GM19238 (cell line): ENCODE results near the gene TMEM190.
"Not testable (repeated sequence)": the region's sequence is repeated elsewhere in the genome, so short reads cannot be mapped to it uniquely, and the experiment has no call there.

ENCODE experiments used
- DNase-seq: peaks from one replicate; pipeline ENCODE4 v3.0.0; 2011; ENCODE audit warnings: low spot score; ENCODE audit not compliant: insufficient read length

The TMEM190 gene

DNA sequence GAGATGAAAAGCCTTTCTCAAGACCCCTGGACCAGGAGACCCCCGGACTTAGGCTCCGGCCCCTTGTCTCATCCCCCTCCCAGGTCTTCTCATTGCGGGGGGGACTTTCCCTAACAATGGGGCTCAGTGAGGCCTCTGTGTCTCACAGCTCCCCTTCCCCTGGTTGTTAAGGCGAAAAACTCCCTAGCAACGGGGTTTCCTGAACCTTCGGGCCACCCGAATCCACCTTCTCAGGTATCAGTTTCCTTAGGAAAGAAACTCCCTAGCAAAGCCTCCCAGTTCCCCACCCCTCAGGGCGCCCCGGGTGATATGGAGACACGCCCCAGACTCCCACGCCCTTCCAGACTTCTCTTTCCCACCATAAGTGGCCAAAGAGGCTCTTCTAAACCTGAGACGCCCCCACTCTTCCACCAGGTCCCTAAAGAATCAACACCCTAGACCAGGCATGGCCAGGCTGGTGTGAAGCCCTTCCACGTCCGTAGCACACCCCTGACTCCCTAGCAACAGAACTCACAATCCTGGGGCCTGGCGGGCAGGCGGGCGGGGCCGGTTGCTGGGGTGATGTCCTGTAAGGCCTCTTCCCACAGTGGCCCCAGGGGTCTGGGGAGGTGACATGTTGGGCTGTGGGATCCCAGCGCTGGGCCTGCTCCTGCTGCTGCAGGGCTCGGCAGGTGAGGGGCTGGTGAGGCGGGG is at the start of gene TMEM190:
TSS of gene TMEM190 (plus strand) at position 586 of the 693 bp plus-strand sequence. CDS start at position 614, 28 bp downstream.
- DNase-seq: no peak

DNA sequence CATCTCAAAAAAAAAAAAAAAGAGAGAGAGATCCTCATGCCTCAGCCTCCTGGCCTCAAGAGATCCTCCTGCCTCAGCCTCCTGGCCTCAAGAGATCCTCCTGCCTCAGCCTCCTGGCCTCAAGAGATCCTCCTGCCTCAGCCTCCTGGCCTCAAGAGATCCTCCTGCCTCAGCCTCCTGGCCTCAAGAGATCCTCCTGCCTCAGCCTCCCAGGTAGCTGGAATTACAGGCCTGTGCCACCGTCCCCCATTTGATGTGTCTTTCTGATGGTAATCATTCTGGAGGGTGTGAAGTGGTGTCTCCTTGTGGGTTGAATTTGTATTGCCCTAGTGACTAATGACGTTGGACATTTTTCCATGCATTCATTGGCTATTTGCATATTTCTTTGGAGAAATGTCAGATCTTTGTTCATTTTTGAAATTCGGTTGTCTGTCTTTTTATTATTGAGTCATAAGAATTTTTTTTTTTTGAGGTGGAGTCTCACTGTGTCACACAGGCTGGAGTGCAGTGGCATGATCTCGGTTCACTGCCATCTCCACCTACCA is 47.8 kb upstream of the TMEM190 start:
- DNase-seq: not testable (repeated sequence)

DNA sequence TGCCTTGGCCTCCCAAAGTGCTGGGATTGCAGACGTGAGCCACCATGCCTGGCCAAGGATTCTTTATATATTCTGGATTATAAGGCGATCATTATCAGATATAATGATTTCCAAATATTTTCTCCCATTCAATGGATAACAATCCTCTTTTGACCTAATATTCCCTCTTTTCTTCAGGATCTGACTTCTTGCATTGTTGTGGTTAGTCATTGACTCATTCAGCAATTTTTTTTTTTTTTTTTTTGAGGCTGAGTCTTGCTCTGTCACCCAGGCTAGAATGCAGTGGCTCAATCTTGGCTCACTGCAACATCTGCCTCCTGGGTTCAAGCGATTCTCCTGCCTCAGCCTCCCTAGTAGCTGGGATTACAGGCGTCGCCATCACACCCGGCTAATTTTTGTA is 46.8 kb upstream of the TMEM190 start:
- not testable (repeated sequence) for DNase-seq

DNA sequence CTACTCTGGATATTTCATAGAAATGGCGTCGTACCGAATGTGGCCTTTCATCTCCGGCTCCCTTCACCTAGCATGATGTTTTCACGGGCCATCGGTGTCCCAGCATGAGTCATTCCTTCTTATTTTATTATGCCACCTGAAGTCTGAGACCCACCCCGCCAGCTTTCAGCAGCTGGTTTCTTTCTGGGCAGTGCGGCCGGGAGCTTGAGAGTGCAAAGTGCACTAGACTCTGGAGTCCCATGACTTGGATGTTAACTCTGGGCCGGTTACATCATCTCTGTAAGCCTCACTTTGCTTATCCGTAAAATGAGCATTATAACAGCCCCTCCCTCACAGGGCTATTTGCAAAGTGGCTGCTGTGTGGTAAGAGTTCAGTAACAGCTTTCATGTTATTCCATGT is 42.8 kb upstream of the TMEM190 start:
- no peak for DNase-seq

DNA sequence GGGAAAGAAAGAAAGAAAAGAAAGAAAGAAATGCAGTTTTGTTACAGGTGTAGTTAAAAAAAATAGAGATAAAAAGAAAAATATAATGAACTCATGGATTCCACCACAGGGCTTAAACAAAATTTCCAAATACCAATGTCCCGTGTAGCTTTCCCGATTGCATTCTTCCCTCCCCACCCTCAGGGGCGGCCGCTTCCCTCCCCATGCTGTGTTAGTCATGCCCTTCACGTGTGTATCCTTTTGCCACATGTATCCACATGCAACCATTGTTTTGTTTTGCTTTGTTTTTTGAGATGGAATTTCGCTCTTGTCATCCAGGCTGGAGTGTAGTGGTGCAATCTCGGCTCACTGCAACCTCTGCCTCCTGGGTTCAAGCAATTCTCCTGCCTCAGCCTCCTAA is 40.5 kb upstream of the TMEM190 start:
- DNase-seq: no peak

DNA sequence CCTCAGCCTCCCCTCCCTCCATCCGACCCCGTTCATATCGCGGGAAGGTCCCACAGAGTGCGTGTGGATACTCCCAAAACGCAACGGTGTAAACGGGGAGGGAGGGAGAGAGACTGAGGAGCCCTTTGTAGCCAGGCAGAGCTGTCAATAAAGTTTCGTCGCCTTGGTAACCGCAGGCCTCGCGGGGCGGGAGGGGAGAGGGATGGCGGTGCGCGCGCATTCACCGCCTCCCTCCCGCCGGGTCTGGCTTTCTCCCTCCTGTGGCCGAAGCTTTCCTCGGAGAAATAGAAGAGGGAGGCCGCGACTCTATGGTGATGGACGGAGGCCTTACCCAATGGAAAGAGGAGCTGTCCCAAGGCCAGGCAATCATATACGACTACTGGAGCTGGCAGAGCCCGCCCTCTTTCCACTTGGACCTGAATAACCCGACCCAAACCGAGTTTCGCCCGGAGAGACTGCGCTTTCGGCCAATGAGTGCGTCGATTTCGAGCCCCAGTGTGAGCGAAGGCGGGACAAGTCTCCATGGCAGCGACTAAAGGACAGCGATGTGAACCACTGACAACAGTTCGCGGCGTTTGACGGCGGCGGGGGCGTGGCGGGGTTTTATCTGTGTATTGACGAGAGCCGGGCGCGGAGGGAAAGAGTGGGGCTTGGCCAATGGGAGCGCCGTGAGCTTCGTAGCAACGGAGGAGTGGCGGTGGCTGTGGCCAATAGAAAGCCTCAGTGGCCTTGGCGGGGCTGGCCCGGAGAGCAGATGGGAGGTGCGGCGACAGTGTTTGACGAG is 37.3 kb upstream of the TMEM190 start, which contains the start of gene KMT5C:
TSS of gene KMT5C (plus strand) at position 772 of the 784 bp plus-strand sequence. CDS start 2,061 bp downstream, outside the sequence.
- DNase-seq: peak; percentile 99

DNA sequence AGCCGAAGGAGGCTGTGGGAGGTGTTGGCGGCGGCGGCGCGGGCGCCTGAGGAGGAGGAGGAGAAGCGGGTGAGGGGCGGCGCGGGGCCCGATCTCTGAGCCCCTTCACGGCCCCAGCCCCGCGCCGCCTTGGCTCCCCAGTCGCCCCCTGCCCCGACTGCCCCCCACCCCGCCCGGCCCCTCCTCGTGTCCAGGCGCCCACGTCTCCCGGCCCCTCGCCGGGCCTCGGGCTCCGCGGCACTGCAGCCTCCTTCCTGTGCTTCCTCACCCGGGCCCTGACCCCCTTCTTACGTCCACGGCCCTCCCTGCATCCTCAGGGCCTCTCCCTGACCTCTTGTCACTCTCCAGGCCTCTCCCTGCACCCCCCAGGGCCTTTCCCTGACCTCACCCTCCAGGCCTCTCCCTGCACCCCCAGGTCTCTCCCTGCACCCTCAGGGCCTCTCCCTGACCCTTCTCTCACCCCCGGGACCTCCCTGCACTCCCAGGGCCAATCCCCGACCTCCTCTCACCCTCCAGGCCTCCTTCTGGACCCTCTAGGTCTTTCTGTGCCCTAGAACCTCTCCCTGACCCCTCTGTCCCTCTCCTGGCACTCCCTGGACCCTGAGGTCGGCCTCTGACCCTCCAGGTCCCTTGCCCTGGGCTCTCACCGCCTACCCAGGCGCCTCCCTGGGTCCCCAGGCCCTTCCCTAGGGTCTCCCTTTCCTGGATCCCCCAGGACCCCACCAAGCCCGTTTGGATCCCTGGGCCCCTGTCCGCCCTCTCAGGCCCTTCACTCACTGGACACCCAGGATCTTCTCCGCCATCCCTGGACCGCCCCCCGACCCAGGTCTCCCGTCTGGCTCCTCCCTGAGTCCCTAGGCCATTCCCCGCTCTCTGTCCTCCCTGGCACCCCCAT is 36.5 kb upstream of the TMEM190 start:
- no peak for DNase-seq

DNA sequence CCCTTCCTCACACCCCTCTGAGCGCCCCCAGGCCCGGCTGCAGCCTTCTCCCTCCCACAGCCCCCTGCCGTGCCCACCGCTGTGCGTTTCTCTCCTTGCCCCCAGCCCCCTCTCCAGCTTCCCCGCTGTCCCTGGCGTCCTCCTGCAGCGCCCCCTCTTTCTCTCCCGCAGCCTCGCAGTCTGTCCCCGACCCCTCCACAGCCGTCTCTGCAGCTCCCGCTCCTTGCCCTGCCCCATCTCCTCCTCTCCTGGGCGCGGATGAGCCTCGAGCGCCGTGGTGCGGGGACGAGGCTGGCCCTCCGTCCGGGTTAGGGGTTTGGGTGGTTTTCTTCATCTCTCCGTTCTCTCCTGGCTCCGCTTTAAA is 35.9 kb upstream of the TMEM190 start:
- DNase-seq: no peak

DNA sequence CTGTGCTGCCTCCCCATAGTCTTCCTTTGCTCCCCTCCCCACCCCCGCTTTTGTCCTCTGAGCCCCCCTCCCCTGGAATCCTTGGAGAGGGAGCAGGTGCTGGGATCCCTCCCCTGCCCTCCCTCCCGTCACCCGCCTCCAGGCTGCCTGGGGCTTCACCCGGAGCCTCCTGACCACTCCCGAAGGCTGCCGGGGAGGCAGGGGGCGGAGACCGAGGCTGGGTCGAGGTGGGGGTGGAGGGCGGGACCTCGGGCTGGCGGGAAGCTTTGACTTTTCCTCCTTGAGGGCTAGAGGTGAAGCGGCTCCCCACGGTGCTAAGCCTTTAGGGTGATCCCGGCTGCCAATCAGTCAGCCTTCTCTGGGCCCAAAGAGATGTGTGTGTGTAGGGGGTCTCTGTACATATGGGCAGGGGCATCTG is 35.4 kb upstream of the TMEM190 start:
- peak; percentile 92 for DNase-seq

DNA sequence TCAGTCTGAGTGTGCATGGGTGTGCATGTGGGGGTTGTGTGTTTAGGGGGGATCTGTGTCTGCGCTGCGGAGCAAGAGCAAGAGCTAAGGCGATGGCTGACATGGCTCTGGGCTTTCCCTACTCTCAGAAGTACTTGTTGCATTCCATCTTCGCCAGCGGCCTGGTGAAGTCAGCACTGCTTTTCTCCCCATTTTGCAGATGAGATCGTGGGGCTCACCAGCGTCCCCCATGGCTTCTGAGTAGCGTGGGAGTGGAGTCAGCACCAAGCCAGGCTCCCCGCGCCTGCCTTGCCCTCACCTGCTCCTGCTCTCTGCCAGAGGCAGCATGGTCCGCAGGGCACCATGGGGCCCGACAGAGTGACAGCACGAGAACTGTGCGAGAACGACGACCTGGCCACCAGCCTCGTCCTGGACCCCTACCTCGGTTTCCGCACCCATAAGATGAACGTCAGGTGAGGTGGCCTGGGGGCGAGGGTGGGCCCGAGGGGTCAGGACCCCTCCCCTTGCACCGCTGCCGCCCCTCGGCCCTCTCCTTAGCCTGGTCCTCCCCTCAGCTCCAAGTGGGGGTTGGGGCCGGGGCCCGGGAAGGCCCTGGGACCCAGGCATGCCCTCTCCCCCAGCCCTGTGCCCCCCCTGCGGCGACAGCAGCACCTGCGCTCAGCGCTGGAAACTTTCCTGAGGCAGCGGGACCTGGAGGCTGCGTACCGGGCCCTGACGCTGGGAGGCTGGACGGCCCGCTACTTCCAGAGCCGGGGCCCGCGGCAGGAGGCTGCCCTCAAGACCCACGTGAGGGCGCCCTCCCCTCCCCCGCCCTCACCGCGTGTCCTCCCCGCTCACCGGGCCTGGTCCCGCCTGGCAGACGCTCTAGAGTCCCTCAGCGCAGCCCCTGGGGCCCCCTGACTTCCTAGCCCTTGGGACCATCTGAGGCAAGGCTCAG is 34.8 kb upstream of the TMEM190 start:
- DNase-seq: no peak

DNA sequence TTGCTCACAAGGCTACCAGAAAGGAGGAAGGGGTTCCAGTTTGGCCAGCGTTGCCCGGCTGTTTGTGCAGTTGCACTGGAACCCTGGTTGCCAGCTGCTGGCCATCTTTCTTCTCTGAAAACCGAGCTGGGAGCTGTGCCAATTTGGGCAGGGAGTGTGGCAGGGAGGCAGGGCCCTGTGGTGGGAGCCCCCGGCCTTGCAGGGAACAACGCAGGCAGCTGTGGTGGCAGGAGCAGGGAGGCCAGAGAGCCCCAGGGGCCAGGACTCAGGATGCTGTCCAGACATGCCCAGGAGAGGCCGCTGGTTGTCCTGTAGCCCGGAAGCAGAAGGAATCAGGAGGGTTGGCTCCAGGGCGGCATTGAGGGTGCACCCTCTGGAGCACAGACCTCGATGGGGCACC is 32.2 kb upstream of the TMEM190 start:
- DNase-seq: no peak

DNA sequence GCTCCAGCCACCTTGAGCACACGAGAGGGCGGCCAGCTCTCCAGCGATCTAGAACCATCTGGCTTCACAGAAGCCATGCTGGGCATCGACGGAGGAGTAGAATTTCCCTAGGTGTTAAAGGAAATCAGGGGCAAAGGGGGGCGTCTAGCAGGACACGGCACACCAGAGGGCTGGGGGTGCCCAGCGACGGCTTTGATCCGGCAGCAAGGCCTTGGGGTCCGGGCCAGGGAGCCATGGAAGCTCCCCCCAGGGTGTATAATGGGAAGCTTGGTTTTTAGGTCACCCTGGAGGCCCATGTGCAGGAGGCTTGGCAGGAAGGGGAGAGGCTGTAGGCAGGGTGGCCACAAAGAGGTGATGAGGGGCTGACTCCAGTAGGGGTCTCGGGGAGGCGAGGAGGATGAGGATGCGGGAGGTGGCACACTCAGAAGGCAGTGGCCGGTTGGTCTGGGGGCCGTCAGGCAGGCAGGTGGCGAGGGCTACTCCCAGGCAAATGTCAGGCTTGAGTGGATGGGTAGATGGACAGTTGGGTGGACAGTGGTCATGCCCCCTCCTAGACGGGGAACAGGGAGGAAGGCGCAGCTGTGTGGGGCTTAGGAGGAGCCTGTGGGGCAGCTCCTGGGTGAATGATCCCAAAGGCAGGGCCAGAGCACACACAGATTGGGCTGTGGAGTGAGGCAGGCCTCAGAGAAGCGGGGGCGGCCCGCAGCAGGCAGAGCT is 31.4 kb upstream of the TMEM190 start:
- no peak for DNase-seq

DNA sequence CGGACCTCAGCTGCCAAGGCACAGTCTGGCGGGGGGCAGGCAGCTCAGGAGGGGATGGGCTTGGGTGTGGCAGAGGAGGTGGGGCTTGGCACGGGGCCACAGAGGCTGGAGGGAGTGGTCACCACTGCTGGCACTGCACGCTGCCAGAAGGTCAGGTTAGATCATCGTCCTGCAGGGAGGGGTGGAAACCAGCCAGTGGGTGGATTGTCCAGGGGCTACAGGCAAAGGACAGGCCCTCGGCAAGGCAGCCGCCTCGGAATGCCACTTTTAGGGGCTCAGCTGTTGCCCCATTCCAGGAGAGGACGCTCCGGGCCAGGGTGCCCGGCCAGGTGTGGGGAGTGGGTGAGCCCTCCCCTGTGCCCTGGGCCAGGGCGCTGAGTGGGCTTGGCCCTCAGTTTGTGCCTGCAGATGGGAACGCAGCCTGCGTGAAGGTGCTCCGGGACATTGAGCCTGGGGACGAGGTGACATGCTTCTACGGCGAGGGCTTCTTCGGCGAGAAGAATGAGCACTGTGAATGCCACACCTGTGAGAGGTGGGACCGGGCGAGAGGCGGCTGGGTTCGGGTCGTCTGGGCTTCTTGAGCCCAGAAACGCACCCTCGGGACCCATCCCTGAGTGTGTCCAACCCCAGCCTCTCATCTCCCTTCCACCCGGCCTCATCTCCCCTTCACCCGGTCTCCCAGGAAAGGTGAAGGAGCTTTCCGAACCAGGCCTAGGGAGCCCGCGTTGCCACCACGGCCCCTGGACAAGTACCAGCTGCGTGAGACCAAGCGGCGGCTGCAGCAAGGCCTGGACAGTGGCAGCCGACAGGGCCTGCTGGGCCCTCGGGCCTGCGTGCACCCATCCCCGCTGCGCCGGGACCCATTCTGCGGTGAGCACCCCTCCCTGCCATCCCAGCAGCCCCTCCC is 30.6 kb upstream of the TMEM190 start:
- no peak for DNase-seq

DNA sequence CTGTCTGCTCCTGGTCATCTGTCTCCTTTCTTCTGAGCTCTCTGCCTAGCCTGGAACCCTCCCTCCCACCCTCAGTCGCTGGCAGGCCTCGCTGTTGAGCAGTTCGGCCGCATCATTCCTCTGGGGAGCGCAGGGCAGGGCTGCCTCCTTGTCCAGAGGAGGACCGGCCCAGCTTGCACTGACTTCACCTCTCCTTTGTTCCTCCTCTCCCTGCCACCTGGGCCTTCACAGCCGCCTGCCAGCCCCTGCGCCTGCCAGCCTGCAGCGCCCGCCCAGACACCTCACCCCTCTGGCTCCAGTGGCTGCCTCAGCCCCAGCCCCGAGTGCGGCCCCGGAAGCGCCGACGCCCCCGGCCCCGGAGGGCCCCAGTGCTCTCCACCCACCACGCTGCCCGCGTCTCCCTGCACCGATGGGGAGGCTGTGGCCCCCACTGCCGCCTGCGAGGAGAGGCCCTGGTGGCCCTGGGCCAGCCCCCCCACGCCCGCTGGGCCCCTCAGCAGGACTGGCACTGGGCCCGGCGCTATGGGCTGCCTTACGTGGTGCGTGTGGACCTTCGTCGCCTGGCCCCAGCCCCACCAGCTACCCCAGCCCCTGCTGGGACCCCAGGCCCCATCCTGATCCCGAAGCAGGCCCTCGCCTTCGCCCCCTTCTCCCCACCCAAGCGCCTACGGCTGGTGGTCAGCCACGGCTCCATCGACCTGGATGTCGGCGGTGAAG is 29.7 kb upstream of the TMEM190 start:
- no peak for DNase-seq

DNA sequence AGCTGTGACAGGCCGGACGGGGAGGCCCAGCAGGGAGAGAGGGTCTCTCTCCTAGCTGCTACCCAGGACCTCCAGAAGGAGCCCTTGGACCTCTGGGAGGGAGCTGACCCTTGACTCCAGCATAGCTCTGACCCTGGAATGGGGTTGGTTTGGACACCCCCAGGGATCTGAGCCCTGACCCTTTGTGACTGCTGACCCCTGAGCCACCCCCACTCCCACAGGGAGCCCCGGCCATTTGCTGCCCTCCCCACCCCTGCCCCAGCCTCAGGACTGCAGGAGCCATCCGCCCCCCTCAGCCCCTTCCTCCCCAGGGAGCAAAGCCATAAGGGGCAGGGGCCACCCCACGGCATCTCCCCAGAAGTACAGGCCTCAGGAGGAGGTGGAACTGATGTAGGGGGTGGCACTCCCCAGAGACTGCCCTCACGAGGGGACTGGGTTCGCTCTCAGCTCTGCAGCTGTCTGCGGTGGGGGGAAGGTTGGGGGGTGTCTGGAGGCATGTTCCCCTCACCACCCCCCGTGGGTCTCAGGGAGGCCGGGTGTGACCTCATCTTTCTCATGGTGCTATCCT is 29.1 kb upstream of the TMEM190 start:
- DNase-seq: no peak

DNA sequence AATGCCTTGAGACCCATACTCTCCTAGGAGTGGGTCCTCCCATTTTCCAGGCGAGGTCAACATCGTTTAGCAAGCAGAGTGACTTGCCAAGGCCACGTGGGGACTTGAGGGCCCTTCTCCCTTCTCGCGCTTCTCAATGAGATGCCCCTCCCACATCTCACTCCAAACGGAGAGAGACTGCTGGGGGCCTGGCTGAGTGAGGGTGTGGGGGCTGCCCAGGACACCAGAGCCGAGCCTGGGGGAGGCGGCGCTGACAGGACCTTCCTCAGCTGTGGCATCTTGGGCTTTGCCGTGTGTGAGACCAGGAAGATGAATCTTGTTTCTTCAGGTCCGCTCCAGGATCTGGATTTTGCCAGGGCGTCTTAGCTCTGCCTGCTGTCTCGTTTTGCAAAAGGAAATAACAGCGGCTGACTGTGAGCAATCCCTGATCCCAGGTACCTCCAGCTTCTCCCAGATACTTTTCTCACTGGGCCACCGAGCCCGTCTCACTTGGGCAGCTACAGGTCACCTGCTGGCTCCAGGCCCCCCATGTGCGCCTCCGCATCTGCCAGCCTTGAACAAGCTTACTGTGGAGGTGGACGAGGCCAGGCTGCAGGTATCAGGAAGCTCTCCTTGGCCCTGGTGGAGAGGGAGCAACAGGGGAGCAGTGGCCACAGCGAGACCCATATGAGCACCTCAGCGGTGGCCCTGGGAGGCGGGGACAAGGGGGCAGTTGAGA is 28.1 kb upstream of the TMEM190 start:
- no peak for DNase-seq
